HUDEP-2 (cell line): ENCODE data around the gene THAP11.

Source experiments
- DNase-seq, 76 experiments: peaks; one replicate each; lab custom pipeline; 2025; ENCODE audit not compliant: unreplicated experiment in 76 of 76; lab: John Stamatoyannopoulos, UW

THAP11 gene

DNA sequence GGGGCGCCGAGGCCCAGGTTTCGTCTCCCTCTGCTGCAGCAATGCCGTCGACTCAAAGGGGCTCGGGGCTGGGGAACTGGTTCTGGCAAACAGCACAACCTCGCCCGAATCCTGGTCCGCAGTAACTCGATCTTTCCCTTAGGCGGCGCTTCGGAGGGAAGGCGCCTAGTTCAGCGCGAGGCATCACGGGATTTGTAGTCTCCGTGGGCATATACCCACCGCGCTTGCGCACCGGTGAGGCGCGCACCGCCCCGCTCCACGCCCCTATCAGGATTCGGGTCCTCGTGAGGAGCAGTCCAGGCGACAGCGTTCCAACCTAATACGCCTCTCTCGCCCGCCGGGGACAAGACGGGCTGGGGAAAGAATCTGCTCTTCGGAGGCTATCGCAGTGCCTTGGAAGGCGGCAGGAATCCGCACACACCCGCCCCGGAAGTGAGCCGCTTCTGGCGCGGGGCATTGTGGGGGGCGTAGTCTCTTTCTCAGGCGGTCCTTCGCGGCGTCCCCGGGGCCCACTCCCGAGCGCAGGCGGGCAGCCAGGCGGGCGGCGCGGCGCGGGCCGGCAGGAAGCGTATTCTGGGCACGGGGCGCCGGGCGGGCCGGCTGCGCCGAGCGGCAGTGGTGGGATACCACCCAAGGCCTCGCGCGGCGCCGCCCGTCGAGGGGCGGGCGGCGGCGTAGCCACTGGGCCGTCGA is at the start of gene THAP11:
THAP11 (plus strand) TSS at position 505 of the 693 bp plus-strand sequence. CDS start 235 bp downstream, outside the sequence.
- DNase-seq, result peak in 75 of 76 experiments; percentile 19 to 97 (median 88)

DNA sequence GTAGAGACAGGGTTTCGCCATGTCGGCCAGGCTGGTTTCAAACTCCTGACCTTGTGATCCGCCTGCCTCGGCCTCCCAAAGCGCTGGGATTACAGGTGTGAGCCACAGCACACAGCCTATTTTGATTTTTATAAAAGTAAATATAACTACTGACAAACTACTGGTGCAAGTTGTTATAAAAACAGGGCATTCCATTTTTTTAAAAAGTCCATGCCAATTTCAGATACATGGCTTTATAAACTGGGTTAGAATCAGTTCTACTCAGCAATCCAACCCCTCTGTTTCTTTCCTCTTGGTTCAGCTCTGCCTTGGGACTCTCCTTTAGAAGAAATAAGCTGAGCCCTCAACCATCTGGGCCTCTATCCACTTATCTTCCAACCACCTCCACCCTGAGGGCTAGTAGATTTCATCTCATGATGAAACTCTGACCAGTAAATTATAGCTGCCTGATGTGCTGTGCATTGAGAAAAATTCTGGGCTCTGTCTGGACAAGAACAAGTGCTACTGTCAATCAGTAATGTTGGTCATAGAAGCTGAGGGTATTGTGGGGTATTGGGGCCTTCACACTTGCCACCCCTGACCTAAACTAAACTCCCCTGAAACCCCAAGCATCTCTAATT is 45.9 kb upstream of the THAP11 start:
- DNase-seq, result peak in 26 of 76 experiments; percentile 7 to 62 (median 26)

DNA sequence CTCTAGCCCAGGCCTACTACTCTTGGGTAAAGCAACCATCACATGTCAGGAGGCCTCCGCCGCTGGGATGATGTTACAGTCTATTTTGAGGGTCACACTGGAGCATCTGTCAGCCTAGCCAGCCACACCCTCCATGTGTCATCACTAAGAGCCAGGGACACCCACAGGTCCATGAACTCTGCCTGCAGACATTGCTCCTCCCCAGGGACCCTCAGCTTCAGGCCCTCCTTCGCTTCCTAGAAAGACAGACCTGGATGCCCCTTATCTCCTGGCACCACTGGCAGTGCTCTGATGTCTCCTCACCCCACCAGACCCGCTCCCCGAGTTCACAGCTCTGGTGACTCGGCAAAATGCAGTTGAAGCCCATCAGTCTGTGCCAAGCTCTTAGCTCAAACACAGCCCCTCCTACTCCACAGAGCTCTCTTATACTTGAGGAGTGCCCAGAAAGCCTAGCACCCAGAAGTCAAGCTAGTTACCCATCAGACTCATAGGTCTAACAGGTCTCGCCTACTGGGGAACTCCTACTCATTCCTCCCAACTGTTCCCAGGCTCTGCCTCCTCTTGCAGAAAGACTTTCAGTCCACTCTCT is 41.7 kb upstream of the THAP11 start:
- peak in 73 of 76 experiments; percentile 22 to 95 (median 76) for DNase-seq

DNA sequence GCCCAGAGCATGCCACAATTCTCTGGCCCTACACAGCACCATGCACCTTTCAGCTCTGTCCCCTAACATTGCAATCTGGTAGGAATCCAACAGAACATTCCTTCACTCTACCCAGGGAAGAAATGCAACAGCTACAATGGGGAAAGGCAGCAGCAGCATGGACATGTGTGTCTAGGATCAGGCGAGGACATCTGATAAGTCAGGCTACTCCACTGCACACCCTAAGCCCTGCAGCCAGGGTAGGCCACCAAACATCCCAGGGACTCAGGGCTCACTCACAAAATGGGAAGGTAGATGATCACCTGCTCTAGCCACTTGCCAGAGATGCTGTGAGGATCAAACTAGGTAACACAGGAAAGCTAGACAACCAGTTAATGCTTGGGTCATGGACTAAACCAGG is 40.9 kb upstream of the THAP11 start:
- peak in 6 of 76 experiments; percentile 4 to 18 (median 12) for DNase-seq

DNA sequence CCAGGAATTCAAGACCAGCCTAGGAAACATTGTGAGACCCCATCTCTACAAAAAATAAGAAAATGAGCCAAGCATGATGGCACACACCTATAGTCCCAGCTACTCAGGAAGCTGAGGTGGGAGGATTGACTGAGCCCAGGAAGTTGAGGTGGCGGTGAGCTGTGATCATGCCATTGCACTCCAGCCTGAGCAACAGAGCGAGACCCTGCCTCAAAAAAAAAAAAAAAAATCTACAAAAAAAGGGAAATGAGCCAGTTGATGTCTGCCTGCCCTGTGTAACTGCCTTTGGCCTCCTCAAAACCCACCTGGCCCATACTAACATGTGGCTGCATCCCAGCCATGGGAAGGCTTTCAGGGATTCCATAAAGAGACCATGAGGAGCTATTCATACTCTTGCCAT is 40.2 kb upstream of the THAP11 start:
- DNase-seq, result no peak

DNA sequence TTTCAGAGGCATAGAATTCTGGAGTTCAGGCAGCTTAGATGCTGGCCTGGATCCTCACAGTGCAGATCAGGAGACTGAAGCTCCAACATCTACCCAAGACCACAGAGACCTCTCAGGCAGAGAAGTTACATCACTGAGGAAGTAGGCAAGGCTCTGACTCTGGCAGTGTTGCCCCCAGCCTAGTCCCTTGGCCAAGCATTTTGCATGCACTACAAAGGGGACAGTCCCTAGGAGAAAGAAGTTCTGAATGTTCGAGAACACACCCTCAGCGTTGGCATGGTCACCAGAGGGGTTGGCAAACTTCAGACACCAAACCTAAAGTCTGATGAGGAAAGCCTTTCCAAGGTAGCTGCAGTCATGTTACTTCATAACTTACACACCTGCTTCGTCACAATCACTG is 38.2 kb upstream of the THAP11 start:
- no peak for DNase-seq

DNA sequence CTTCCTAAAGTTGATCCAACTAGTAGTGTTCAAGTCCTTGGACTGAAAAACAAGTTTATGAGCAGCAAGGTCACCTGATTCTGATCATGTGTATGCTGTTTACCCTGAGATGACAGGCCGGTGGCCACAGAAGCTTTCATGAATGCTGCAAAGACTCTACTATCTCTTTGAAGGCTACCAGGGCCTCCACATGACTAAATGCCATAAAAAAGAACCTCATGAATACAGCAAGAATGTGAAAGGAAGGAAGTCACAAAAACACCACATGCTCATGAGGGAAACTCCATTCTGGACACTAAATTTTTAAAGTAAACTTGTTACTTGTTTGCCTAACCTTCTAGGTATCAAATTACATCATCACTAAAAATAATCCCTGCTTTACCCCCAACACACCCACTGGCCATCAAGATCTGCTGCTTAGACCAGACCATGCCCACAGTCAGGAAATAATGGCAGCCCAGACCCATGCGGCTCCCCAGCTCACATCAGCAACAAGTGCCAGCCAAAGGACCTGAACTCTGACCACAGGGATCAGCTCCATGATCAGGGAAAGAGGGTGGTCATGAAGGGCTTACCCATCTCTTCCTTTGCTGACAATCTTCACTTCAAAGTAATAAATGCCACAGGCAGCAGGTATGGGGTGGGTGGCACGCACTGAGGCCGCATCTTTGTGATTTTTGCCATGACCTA is 37.1 kb upstream of the THAP11 start:
- no peak for DNase-seq

DNA sequence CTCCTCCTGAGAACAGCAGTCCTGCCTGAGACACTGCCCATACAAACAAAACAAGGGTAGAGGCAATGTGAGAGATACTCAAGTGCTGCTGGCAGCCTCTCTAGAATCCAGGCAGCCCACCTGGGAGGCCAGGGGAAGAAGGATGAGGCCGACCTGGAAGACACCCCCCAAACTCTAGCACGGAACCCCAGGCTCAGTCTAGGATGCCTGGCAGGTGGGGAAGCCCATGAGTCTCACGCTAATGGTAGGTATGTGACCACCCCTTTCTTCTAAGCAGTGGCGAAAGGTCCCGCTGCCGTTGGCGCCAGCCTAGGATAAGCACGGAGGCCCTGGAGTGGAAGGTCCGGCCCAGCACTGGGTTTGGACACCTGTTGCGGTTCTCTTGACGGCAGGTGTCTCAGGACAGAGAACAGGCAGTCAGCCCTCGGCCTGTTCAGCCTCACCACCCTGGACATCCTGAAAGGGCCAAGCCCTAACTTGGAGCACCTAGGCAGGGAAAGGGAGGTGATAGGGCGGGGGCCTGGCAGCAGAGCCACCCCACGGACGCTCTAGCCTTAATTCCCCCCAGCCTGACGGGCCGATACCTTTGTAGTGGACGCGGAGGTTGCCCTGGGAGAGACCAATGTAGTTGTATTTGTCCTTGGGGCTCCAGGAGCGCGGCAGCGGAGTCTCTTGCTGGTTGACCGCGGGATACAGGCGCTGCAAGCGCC is 36.2 kb upstream of the THAP11 start:
- peak in 2 of 76 experiments; percentile 20 to 72 for DNase-seq

DNA sequence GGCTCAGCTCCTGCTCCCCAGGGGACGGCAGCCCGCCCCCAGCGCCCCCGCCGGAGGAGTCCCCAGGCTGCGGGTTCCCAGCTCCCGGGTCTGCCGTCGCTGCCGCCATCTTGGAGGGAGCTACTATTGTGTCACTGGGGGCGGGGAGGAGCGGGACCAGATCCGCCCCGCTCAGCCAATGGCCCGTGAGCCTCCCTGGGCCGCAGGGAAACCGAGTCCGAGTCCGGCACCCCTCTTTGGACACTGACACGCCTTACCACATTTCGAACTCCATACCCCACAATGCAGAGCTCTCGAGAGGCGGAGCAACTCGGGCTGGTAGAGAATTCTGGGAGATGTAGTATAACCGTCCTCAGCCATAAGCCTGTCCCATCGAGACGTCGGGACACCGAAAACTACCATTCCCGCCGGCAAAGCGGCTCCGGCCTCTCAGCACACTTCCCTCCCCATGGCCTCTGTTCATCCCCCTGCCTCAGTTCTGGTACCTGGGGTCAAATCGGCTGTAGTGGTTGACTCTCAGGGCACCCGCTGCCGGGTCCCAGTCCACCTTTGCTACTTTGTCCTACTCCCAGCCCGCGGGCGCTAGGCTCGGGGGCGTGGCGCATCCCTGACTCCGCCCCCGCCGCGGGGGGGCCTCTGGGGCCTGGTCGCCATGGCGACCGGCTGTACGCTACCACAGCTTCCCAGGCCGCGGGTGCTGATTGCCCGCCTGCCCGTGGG is 35.5 kb upstream of the THAP11 start, which contains the start of the genes RANBP10 and TSNAXIP1:
RANBP10 (minus strand) TSS at position 133 of the 720 bp plus-strand sequence; CDS start at position 109, 24 bp downstream.
TSNAXIP1 (plus strand) TSS at position 462 of the 720 bp plus-strand sequence. CDS start 261 bp downstream, outside the sequence.
- DNase-seq, result peak; percentile 78 to 99 (median 96)

DNA sequence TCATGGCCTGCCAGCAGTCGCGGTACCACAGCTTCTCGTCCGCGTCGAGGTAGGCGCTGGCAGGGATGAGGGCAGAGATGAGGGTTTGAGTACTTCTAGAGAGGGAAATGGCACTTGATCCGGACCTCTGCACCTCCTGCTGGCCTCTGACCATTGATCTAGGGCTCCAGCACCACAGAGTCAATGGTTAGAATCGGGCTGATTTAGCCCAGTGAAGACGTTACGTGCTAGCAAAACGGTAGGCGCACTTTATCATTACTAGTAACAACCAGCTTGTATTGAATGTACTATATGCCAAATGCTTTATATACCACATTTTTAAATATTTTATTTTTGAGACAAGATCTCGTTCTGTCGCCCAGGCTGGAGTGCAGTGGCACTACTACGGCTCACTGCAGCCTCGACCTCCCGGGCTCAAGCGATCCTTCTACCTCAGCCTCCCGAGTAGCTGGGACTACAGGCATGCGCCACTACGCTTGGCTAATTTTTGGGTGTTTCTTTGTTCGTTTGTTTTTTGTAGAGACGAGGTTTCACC is 34.9 kb upstream of the THAP11 start:
- no peak for DNase-seq

DNA sequence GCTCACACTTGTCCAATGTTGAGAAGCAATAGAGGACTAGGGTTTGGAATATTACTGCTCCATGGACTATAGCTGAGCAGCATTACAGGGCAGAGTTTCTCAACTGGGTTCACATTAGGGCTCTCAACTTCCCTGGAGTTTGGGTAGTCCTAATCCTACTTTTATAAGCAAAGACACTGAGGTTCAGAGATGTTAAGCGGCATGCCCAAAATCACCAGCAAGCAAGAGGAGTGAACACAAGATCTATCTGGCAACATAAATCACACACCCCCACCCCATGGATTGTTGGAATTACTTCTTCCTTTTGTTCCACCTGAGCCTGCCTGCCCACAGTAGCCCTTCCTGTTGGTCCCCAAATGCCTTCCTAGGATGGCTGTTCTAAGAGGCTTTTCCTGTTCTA is 30.2 kb upstream of the THAP11 start:
- no peak for DNase-seq

DNA sequence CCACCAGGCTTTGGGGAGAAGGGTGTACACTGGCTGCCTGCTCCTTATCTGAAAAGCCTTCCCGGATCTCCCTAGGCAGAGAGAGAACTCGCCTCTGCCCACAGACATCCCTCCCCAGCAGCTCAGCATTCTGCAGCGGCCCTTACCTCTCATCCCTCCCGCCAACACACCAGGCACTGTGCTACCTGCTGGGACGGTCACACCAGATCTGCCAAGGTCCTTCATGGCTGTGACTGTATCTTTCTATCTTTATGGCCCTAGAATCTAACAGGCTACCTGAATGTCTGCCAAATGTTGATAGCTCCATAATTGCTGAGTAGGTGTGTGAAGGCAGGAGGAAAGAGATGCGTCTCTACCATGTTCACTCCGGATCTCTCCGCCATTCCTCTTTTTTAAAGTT is 27.6 kb upstream of the THAP11 start:
- peak in 1 of 76 experiments; percentile 11 for DNase-seq

DNA sequence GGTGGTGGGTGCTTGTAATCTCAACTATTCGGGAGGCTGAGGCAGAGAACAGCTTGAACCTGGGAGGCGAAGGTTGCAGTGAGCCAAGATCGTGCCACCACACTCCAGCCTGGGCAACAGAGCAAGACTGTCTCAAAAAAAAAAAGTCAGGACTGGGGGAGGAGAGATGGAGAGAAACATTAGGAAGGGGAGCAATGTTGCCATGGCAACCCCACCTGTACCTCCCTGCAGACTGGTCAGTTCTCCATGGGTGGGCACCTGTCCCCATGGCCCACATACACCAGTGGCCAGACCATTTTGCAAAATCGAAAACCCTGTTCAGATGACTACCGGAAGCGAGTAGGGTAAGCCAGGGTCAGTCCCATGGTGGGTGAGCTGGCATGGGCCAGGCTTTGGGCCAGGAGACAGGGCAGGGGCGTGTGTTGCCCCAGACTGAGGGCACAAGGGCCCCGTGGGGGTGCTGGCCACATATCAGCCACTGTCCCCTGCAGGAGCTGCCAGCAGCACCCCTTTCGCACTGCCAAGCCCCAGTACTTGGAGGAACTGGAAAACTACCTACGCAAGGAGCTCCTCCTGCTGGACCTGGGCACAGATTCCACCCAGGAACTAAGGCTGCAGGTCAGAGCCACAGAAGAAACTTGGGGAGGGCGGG is 21.4 kb upstream of the THAP11 start:
- DNase-seq, result no peak

DNA sequence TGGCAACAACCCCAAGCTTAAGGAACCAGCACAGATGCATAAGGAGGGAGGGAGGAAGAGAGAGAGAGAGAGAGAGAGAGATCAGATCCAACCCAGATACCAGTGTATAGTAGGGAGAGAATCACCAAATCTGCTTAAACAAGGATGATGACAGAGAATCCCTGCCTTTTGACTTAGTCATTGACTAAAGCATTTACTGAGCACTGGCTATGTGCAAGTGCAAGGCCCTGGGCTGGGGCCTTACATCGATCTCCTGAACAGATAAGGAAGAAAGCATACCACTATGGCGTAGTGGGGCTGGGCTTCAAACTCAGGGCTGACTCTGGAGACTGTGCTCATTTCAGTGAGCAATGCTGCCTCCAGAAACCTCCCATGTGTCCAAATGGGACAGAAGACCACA is 19.6 kb upstream of the THAP11 start:
- DNase-seq, result no peak

DNA sequence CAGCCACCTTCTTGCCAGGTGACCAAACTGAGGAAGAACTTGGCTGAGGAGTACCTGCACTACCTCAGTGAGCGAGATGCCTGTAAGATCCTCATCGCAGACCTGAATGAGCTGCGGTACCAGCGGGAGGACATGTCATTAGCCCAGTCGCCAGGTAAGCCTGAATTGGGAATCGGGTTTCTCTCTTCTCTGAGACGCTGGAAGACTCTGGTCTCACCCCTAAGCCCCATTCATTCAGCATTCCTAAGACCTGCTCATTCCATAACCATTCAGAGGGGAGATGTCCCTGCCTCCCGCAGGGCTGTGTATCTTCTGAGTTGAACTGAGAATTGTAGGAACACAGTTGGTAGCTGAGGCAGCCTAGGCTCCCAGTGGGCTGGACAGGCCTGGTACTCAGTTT is 17.0 kb upstream of the THAP11 start:
- DNase-seq, result no peak

DNA sequence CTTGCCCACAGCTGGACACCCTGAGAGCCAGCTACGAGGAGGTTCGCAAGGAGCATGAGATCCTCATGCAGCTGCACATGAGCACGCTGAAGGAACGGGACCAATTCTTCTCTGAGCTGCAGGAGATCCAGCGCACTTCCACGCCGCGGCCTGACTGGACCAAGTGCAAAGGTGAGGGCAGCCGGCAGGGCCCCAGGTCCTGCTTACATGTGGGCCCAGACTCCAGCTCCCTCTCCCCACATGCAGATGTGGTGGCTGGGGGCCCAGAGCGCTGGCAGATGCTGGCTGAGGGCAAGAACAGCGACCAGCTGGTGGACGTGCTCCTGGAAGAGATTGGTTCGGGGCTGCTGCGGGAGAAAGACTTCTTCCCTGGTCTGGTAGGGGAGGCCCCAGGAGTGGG is 16.2 kb upstream of the THAP11 start:
- DNase-seq, result no peak

DNA sequence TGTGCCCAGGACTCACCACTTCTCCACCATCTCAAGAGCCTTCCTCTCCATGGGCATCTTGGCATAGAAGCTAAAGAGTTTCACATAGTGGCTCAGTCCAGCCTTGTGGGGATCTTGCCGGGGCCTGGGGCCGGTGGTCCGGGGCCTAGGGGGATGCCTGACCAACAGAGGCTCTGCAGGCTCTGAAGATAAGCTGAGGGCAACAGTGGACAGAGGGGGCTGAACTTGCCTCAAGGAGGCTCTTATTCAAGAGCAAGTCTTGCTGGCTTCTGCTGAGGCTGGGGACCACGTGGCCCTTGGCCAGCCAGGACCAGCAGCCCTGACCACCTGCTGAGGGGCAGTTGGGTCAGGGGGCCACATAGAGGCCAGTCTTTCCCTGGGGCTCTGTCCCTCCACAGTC is 13.5 kb upstream of the THAP11 start:
- no peak for DNase-seq

DNA sequence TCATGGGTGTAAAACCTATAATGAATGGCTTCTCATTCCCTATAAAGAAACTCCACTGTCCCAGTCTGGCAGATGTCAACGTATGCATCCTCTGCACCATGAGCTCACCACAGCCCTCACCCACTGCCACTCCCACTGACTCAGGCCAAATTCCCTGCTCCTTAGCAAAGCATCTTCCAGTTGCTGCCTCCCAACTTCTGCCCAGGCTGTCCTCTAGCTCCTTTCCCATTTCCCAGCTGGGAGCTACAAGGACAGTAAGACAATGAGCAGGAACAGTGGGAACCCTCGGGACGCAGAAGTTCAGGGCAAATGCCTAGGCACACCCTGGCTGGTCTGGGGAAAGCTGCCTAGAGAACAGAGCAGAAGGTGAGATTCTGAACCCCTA is 9.1 kb upstream of the THAP11 start:
- DNase-seq, result peak in 9 of 76 experiments; percentile 4 to 21 (median 12)
